Stimulated activated CD8-positive, alpha-beta memory T cell treated with anti-CD3 and anti-CD28 coated beads, Interleukin-4, amount 100 ng/mL, for 48 hours (primary cell): Measurements from ENCODE around the gene ZNF775.

Source experiments
- DNase-seq: peaks from one replicate; pipeline ENCODE4 v3.0.0-alpha.2; 2020

ZNF775 gene

GRCh38 chr7:150378853-150379440 lies at the start of gene ZNF775:
Gene ZNF775 (plus strand): TSS chr7:150379330. CDS start chr7:150388471, 9,141 bp downstream.
- DNase-seq: peak; percentile 93

- no peak for DNase-seq
Measured at GRCh38 chr7:150329331-150330120, 49.6 kb upstream of the ZNF775 start.

- DNase-seq: no peak
Measured at GRCh38 chr7:150330211-150330885, 48.8 kb upstream of the ZNF775 start.

- no peak for DNase-seq
Measured at GRCh38 chr7:150332852-150333635, 46.1 kb upstream of the ZNF775 start.

- DNase-seq: no peak
Measured at GRCh38 chr7:150333659-150334058, 45.5 kb upstream of the ZNF775 start.

- no peak for DNase-seq
Measured at GRCh38 chr7:150334108-150334507, 45.0 kb upstream of the ZNF775 start.

- DNase-seq: no peak
Measured at GRCh38 chr7:150335108-150335773, 43.9 kb upstream of the ZNF775 start.

- no peak for DNase-seq
Measured at GRCh38 chr7:150335774-150336112, 43.4 kb upstream of the ZNF775 start.

- DNase-seq: no peak
Measured at GRCh38 chr7:150336746-150337145, 42.4 kb upstream of the ZNF775 start.

GRCh38 chr7:150337179-150337578 lies 42.0 kb upstream of the ZNF775 start:
- no peak for DNase-seq

GRCh38 chr7:150337659-150338081 lies 41.5 kb upstream of the ZNF775 start:
- DNase-seq: no peak

GRCh38 chr7:150338166-150338829 lies 40.8 kb upstream of the ZNF775 start:
- DNase-seq: no peak

GRCh38 chr7:150339409-150339809 lies 39.7 kb upstream of the ZNF775 start:
- no peak for DNase-seq

- DNase-seq: peak; percentile 40
Measured at GRCh38 chr7:150340024-150340749, 38.9 kb upstream of the ZNF775 start.

GRCh38 chr7:150340875-150341262 lies 38.3 kb upstream of the ZNF775 start:
- no peak for DNase-seq

GRCh38 chr7:150341263-150342120 lies 37.6 kb upstream of the ZNF775 start, which contains the start of gene RARRES2:
Gene RARRES2 (minus strand): TSS chr7:150341629. CDS start chr7:150340609, 1,020 bp downstream.
- DNase-seq: no peak

GRCh38 chr7:150342121-150342408 lies 37.1 kb upstream of the ZNF775 start:
- DNase-seq: no peak

GRCh38 chr7:150343225-150343624 lies 35.9 kb upstream of the ZNF775 start:
- DNase-seq: no peak

GRCh38 chr7:150344299-150344698 lies 34.8 kb upstream of the ZNF775 start:
- DNase-seq: no peak

GRCh38 chr7:150345012-150345411 lies 34.1 kb upstream of the ZNF775 start:
- DNase-seq: no peak

- no peak for DNase-seq
Measured at GRCh38 chr7:150346922-150347321, 32.2 kb upstream of the ZNF775 start.
